PC-9 (cell line): ENCODE results near the gene MYO1F.

ENCODE experiments used
- CTCF ChIP-seq: fragments of 200-600 bp; sonication (generic); conservative IDR thresholded peaks from 2 replicates; pipeline ENCODE4 v1.6.1; 2017; ENCODE audit warnings: mixed run types, antibody characterized with exemption, mild to moderate bottlenecking, moderate library complexity
- EZH2 ChIP-seq: fragments of 200-600 bp; sonication (generic); IDR thresholded peaks from 2 replicates; pipeline ENCODE4 v1.8.0; 2017; ENCODE audit warnings: antibody characterized with exemption, low read depth

- TF ChIP-seq CTCF (no peak), EZH2 (no peak)
Observed at GRCh38 chr19:8486661-8487136, 90.5 kb downstream of the MYO1F start.
